Fibroblast of lung (primary cell): ENCODE results near the gene PLK3.

ENCODE experiments used
- CTCF ChIP-seq, 2 donors: IDR thresholded peaks in 1 of 2; conservative IDR thresholded peaks in 1 of 2; 1 replicate in 1 of 2; 2 replicates in 1 of 2; pipeline ENCODE4 v1.5.1; 2011 to 2012; ENCODE audit warnings: low read length in 2 of 2, control low read depth in 1 of 2, inconsistent platforms in 1 of 2, low read depth in 1 of 2, mild to moderate bottlenecking in 1 of 2
- EZH2 ChIP-seq: IDR thresholded peaks from 2 replicates; pipeline ENCODE4 v1.5.1; 2012; ENCODE audit warnings: low read length, control low read depth, mild to moderate bottlenecking; ENCODE audit errors: missing control alignments

GRCh38 chr1:44830900-44831304, 30.7 kb downstream of the PLK3 start:
- TF ChIP-seq CTCF (conservative IDR thresholded peaks at IDR 0.05 in 1 of 2, IDR thresholded peaks at IDR 0.05 in 1 of 2; ENCODE audit: low read depth in 1 of 2, low read length in 2 of 2) (no peak), EZH2 (no peak)
